NCI-H82 (cell line): Measurements from ENCODE around the gene CXCL12.

ENCODE experiments used
- DNase-seq: peaks from one replicate; lab custom pipeline; 2025; lab: John Stamatoyannopoulos, UW

CXCL12 gene

DNA sequence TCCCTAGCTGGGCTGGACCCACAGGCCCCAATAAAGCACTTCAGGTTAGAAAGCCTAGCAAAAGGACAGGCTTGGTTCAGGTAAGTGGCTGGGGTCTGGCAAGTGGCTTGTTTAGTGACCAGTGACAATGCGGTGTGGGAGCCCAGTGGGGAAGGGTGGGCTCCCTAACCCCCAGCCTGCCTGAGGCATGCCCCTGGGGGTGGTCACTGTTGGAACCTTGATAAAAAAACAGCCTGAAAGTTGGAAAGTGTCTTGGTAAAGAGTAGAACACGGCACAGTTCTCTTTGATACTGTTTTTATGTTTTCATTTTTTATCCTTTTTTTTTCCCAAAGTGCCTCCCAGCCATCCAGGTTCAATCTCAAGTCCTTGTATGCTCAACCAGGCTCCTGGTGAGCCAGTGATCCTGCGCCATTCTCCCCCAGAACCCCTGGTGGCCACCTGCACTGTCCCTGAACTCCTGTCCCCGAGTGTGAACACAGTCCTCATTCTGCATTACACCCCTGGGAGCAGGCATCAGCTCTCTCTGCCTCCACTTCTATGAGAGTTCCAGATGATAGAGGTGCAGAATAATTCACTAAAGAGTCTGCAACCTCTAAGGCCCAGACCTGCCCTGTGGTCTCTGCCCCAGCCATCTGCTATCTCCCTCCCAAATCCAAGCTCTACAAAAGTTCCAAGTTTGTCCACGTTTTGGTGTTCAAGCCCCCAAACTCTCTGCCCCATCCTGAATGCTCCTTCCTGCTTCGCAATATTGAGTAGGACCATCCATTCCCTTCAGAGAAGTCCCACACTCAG is 15.0 kb upstream of the CXCL12 start:
- DNase-seq = no peak

DNA sequence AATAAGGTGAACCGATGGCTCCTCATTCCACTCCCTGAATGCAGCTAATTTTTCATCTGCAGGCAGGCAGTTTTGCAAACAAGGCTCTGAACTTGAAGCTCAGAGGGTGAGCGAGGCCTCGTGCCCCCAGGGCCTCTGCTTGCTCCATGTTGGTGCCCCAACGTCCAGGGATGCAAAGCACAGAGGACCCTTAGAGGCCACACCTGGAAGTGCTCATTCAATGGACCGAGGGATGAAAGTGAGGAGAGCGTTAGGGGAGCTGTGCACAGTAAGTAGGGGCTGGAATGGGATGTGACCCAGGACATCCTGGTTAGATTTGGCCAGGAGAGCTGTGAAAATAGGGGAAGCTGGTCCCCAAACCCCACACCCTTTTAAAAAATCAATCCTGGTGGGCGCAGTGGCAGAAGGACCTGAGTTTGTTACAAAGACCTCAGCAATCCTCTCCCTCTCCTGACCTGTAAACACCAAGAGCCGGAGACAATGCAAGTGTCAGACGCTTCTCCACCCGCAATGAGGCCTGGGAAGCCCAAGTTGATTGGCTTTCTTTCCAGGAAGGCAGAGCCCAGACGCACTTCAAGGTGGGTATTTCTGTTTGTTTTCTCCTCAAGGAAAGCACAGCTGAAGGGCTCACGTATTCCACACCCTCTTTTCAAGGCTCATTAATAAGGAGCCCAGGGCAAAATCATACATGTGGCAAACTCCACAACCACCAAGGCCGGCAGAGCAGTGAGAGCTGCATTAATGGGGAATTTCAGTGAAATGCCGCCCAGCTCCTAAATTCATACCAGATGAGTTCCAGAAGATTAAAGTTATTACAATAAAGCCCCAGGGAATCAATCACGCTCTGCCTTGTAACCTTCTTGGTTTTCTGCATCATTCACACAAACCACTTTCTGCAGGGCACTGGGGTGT is 14.1 kb upstream of the CXCL12 start:
- DNase-seq = no peak

DNA sequence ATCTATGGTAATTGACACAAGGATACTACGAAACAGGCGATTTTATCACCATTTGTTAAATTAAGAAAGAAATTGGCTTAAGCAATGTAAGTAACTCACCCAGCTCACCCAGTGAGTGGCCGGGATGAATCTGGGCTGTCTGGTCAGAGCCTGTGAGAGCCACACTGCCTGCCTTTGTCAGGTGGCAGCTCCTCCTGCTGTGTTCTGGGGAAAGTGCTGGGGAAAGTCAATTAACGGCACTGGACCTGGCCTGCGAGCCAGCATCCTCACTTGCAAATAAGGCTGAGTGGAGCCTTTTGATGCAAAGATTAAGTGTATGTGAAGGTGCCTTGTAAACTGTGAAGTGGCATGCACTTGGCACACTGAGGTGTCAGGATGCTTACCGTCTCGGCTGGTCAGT is 13.4 kb upstream of the CXCL12 start:
- DNase-seq = no peak

DNA sequence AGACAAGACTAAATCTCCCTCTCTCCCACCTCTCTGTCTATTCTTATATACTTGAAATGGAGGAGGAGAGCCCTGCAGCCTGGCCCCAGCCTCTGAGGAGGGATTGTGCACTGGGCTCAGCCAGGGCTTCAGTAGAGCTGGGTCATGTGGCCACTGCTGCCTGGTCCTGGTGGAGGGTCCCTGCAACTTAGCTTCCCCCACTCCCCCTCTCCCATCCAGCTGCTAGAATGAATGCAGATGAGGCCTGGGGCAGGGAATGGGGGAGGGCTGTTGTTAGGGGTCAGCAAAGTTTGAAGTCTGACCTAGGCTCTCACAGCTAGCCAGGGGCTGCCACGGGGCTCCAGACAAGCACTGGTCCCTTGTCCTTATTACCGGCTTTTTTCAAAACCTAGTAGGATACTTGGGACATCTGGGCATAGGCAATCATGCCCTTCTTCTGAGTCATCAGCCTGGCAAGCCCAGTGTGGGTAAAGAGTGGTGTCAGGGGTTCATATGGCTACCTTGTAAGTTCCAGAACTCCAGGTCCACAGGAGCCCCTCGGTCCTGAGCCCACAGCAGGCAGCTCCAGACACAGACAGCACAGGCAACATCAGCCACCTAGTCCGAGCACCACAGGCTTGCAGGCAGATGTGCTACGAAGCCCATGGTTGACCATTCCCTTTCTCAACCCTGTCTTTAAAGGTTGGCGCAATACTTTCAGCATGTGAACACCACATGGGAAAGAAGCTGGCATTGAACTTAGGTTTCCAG is 12.8 kb upstream of the CXCL12 start:
- no peak for DNase-seq

DNA sequence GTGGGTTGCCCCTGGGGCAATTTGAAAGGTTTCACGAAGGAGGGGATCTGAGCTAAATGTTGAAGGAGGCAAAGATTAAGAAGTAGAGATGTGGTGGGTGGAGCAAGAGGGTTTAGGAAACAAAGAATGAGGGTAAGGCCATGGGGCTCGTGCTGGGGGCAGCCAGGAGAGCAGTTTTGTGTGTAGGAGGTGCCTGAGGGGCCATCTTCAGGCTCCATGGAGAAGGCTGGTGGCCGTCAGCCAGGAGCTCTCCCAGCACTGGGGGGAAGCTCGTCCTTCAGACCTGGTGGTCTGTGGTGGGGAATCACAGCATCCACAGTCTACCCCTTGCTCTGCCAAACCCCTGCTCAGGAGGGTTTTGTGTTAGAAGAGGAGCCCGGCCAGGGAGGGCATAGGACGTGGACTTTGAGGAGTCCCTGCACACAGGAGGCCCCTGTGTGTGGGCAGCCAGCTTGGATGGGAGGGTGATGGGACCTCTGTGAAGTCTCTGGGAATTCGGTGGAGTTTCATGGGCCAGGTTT is 11.8 kb upstream of the CXCL12 start:
- DNase-seq = no peak

DNA sequence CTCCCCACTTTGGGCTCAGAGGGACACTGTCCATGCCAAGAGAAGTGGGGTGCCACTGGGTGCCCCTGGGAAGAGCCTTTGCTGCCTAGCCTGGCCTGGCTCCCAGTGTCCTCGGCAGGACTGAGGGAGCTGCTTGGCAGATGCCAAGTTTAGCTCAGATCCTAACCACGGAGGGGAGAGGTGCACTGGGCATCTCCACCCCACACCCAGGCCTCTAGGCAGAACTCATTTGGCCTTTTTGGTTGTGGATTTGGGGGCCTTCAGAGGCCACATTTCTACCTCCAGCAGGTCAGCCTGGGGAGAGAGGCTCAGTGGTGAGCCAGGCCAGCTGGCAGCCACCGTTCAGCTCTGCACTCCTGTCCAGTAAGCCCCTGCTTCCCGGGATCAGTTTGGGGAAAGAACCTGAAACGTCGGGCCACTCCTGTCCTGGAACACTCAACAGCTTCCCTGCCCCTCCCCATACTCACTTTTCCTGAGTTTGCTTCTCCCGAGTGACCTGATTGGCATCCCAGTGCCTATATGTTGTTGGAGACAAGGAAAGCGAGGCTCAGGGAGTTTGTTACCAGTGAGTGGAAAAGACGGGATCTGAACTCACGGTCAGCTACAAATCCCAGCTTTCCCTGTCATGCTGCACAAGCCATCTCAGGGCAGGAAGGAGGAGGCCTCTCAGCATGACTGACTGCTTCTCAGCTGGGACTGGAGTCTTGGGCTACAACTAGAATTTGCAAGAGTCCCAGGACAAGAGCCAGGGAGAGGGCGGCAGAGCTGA is 11.2 kb upstream of the CXCL12 start:
- DNase-seq = no peak

DNA sequence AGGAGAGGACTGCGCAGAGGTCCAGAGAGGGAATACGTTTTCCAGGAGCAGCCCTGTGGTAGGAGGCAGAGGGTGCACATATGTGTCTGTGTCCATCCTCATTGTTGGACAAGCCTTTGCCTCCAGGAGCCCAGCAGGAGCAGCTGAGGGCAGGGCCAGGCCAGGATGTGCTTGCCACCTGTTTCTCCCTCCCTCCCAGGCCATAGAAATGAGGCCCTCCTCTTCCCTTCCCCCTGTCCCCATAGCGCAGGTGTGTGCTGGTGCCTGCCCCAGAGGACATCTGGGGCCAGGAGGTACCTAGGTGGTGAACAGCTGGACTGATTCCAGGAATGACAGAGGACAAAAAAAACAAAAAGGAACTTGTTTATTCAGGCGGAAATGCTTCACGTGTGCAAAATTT is 10.5 kb upstream of the CXCL12 start:
- no peak for DNase-seq

DNA sequence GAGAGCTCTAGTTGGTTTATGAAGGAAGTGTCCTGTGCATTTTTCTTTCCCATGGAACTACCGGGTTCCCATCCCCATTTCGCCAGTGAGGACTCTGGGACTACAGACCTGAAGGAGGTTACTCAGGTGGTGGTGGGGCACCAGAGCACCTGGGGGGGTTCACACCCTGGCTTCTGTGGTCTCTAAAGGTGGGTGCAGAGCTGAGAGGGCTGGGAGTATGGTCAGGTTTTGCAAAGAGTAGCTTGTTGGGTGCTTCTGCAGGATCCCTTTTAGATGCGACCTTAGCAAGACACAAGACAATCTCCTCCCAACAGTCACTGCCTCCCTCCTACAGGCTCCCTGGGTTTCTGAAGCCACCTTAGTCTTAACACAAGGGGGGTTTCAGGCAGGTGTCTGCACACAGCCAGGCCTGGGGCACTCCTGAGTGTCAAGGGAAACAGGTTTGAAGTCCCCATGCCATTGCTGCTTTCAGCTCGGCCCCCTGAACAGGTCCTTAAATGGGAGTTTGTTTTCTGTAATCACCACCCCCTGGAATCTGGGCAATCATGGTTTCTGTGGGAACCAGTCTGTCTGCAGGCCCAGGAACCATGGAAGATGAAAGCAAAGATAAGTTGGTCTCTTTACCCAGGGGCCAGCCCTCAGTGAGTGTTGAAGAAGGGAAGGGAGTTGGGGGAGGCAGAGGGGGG is 9.9 kb upstream of the CXCL12 start:
- no peak for DNase-seq

DNA sequence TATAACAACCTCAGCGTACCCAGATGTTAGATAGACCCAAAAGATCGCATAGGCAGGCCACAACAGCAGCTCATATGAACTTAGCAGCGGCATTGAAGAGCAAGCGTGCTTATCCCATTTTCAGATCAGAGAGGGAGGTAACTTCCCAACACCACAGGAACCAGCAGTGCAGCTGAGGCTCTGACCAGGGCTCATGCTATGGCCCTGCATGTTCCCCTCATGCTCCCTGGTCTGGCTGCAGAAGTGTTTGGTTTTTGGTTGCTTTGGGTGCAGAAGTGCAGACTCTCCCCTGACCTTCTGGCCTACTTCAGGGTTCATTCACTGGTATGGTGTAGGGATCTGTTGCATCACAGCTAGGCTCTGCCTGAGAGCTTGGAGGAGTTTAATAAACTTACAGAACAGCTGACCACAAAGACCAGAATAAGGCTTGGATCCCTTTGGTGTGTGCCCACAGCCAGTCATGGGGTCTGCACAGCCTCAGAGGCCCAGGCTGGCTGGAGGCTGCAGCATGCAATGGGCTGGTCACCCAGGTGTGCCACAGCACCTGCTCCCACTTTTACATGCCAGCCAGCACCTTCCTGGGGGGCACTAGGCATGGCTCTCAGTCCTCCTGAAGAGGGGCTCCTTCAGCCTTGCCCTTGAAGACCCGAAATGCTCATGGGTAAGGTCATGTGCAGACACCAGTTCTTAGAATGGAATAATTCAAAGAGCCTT is 9.1 kb upstream of the CXCL12 start:
- no peak for DNase-seq

DNA sequence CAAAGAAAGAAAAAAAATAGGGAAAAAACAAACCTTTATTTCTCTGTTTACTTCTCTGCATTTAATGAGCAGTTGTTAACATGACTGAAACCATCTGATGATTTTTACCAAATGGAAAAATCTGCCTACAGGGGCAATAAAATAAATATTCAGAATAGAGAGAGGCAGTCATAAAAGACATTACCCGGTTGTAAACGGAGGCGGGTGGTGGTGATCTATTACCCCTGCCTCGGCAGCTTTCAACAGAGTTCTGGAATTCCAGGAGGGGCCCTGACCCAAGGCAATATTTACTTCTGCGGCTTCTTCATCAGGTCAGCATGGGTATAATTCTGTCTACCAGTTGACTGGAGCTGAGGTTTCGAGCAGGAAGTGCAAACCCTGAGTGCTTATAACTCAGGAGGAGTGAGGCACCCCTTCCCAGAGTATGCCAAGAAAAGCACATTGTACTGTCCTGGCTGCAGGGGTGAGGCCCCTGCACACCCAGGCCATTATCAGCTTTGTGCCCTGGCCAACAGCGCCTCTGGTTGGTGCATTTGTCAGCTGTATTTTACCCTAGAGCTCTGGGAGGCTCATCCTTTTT is 8.2 kb upstream of the CXCL12 start:
- no peak for DNase-seq

DNA sequence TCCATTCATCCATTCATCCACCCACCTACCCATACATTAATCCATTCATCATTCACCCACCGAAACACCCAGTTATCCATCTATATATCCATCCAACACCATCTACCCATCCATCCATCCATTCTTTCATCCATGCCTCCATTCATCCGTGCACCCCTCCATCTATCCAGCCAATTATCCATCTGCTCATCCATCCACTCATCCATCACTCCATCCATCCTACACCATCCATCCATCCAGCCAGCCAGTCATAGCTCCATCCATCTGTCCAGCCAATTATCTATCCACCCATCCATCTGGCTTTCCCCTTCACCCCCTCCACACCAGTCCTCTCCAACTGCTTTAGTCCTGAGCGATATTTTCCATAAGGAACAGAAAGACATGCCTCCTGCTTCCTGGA is 7.5 kb upstream of the CXCL12 start:
- DNase-seq = no peak

DNA sequence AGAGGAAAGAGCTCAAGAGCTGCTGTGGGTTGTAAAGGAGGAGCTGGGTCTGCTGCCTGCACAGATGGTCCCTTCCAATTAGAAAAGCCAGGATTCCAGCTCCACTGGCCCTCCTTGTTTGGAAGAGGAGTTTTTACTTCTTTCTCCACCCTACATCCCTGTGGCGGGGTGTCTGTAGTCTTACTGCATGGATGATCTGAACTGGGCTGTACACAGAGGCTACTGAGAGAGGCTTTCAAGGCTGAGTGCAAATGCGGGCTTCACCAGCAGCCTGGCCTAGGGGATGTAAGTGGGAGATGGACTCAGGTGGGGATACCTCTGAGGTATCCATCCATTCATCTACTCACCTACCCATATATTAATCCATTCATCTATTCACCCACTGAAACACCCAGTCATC is 7.1 kb upstream of the CXCL12 start:
- no peak for DNase-seq

DNA sequence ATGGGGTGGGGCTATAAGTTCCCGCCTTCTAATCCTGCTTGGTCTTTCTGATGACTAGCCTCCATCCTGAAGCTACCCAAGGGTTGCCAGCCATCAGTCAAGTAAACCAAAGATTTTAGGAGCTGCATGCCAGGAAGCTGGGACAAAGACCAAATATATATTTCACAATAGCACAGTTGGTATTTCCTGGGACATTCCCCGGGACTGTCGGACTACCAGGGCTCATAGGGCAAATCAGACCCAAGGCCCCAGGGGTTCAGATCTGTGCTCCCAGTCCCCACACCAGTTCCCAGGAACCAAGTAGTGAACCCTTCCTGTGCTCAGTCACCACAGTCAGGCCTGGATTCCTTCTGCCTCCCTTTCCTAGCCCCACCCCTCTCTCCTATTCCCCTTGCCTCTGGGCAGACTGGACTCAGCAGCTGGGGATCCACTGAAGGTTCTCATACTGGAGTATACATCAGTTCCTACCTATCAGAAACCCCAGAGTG is 5.7 kb upstream of the CXCL12 start:
- DNase-seq = no peak

DNA sequence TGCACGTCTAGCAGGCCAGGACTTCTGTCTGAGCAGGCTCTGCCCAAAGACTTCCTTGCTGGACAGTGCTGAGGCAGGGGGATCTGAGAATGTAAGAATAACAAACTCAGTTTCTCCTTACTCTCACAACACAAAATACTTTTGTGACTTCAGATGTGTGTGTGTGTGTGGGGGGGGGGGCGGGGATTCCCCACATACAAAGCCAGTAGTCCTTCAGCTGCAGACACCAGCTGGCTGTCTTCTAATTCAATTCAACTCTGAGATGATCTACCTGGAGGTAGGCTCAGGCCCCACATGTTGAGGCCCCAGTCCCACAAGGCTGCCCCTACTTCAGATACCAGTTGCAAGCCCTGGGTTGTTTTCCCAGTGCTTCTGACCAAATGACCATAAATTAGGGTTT is 4.7 kb upstream of the CXCL12 start:
- no peak for DNase-seq

DNA sequence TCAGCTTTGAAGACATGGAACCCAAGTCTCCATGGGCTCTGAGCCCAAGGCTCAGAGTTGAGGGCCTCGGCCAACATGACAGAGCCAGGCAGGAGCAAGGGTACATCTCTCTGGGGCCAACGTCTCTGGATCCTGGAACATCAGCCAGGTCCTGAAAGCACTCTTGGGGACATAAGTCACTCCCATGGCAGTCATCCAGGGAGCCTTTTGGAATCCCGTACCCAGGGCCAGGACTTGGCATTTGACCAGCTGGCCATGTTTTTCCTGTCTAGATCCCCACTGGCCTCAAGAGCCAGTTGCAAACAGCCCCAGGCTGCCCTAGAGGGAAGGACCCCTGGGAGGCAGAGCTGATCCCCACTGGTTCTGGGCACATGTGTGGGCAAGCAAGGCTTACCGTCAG is 4.3 kb upstream of the CXCL12 start:
- no peak for DNase-seq

DNA sequence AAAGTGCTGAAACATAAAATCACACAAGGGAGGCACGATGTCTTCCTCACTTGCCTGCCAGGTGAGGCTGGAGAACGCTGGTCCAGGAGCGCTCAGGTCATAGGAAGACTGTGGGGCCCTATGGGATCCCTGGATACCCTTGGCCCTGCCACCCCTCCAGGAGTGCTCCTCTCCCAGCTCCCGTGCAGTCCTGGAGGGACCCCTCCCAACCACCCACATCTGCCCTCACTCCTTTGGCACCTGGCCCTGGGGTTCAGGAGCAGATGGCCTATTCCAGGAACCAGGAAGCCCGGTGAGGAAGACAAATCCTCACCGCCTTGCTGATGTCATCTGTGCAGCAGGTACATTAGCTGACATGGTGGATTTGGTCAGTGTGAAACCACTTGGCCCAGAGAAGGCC is 3.7 kb upstream of the CXCL12 start:
- no peak for DNase-seq

DNA sequence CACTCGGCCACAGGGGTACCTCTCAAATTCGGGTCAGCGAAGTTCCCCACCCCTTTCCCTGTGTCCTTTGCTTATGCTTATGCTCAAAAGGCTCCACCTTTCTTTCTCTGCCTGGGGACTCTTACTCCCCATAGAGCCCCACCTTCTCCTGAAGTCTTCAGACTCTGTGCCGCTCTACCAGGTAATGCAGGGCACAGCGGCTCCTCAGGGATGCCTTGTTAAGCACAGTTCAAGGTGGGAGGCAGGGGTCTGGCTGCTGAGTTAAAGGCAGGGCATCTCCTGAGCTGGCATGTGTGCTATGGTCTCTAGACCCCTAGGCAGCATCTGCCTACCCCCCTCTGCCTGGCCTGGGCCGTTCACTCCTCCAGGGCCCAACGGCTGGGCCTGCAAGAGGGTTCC is 3.0 kb upstream of the CXCL12 start:
- DNase-seq = no peak

DNA sequence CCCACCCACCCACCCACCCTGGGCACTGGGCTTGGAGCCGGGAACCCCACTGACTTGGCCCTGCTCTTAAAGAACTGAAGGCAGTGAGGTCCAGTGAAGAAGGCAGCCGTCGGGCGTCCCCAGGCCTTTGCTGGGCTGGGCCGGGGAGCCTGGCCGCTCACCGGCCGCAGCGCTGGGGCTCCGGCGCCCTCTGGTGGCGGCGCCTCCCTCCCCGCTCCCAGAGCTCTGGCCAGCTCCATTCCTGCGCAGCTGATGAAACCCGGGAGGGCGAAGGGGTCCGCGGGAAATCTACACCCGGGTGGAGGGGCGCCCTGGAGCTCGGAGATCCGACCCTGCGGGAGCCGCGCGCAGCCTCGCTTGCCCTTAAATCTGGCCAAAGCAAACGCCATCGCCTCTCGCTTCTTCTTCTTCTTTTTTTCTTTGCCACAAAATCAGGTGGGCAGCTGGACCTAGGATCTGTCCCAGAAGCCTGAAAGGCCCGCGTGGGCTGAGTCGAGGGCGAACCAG is 1.7 kb upstream of the CXCL12 start:
- DNase-seq = peak; percentile 66

DNA sequence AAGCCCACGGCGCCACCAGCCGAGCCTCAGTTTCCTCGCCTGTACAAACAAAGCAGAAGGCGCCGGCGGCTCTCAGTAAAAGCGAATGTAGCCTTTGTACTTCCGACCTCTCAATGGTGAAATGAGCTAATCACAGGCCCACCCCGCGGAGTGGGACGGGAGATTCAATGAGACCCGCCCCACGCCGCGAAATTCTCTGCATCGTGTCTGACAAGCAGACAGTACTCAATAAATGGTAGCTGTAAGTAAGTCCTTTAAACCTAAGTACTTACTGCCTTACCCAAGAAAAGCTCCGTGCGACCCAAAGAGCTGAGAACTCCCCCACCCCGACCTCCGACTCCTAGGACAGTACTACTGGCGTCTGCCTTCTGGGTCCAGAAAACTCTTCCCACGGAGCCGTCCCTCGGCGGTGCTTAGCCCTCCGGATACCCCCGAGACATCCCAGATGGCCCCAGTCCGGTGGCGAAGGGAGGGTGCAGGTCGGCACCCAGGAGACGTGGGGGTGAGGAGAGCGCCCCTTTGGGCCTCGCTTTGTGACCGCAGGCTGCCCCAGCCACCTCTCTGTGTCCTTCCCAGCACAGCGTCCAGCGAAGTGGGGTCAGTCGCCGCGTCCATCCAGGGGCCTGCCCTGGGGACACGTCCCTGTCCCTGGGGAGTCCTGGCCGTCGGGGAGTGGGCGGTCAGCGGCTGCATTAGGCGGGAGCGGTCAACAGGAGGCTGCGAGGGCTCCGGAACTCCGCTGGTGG is 972 bp upstream of the CXCL12 start:
- DNase-seq = no peak
